Stimulated activated CD4-positive, alpha-beta T cell treated with anti-CD3 and anti-CD28 coated beads, Interleukin-2, amount 100 ng/mL, for 4 hours (primary cell): Measurements from ENCODE around the gene NAALADL2.
"Not testable (repeated sequence)": the region's sequence is repeated elsewhere in the genome, so short reads cannot be mapped to it uniquely, and the experiment has no call there.

ENCODE experiments used
- DNase-seq: peaks from one replicate; pipeline ENCODE4 v3.0.0-alpha.2; 2020; ENCODE audit warnings: low read depth

Gene NAALADL2

DNA sequence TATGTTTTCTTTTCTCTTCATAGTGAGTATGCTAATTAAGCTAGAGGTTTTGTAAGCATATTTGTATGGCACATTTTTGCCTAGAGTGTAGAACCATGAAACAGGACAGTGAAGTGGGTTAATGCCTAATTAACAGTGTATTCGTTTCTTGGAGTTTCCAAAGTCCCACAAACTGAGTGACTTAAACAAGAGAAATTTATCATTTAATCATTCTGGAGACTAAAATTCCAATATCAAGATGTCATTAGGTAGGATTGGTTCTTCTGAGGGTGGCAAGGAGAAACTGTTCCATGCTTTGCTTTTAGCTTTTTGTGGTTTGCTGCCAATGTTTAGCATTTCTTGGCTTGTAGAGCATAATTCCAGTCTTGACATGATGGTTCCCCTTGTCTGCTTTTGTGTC lies 734.2 kb downstream of the NAALADL2 start:
- no peak for DNase-seq

DNA sequence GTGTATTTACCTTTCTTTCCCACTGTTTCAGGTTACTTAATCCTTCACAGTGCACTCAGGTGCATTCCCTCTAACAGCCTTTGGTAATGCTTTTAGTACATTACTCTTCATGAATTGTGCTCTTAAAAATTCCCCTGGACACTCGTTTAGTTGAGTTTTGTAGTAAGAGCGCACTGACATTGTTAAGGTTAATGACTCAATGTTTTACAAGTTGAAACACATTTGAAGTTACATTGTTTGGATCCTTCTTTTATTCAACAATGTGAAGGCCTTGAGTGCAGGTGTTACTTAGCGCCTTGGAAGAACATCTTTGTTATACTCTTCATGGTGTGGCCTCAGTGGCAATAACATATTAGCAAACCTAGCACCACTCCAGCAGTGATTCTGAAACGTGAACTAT lies 739.6 kb downstream of the NAALADL2 start:
- no peak for DNase-seq

DNA sequence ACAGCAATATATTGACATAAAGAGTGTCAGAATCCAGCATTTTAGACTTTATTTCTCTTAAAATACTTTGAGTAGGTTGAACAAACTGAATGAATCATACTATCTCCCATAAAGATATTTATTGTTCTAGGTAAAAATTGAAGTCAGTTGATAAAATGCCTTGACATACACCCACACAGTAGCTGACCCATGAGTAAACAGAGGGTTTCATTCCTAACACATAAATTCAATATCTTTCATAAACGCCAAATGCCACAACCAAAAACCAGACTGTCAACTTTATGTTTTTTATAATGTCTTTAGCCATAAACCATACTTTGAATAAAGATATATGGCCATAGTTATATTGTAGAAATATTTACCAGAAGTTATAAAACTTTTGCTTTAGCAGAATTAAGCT lies 742.4 kb downstream of the NAALADL2 start:
- no peak for DNase-seq

DNA sequence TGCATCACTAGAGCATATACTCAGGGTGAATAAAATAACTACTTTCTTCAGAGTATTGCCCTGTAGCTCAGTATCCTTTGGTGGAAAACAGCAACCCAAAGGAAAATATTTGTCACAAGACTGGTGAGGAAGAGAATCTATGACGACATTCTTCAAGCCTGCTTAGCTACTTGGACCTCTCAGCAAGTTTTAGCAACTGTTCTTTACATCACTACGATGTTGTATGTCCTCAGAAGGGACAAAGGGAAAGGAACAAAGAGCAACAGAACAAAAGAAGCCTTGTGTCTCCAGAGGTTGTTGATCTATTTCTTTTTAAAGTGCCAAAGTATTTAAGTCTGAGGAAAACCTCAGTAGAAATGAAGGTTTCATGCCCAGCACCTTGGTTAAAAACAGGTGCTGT lies 746.7 kb downstream of the NAALADL2 start:
- DNase-seq = no peak

DNA sequence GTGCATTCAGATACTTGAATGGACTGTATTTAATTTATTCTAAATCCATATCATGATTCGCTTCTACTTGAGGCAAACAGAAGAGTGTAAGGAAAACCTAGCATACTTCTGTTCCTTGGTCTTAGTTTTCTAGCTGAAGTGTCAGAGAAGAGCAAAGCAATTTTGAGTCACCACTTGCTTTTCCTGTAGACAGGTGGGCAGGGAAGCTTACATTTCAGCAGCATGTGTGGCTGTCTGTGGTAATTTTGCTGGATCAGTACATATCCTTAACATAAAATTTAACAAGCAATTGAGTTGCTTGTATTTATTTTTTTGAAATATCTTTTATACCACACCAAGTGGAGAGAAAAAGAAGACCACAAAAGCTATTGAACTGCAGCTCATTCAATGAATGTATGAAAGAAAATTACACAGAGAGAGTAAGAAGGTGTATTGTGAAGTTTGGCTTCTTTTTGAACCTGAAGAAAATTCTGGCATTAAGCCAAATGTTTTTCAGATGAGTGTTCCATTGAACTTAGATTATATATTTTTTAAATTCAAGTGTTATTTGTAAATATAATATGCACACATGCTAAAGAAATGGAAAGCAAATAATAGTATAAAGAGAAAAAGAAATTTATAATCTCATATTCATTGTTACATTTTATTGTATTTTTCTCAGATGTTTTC lies 747.6 kb downstream of the NAALADL2 start:
- DNase-seq = no peak

DNA sequence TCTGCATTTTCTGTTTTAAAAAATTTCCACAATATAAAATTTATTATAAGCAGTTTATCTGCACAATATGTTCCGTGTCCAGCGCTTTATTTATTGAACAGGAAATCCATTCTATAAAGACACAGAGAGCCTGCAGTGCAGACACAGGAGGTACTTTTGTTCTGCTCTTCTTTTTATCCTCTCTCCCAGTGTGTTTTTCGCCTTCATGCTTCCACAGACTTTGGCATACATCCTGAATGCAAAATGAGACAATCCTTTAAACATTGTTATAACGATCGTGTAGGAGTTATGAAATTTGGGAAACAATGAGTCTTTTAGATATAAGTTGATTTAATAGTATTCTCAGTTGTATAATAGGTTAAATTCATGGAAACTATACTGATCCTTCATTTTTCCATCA lies 749.2 kb downstream of the NAALADL2 start:
- no peak for DNase-seq

DNA sequence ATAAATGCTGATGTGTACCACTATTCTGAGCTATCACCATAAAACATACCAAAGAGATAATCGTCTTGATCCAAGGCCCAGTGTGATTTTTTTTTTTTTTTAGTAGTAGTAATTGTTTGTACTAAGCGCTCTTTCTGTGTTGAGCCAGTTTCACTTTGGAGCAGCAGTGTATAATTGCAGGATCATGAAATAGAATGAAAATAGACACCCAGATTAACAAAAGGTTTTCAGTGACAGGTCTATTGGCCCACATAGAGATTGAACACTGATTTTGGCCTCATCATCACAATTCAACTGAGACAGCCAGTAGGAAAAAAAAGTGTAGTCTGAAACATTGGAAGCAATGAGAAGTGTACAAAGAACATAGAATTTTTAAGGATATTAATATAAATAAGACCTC lies 749.8 kb downstream of the NAALADL2 start:
- DNase-seq = no peak

DNA sequence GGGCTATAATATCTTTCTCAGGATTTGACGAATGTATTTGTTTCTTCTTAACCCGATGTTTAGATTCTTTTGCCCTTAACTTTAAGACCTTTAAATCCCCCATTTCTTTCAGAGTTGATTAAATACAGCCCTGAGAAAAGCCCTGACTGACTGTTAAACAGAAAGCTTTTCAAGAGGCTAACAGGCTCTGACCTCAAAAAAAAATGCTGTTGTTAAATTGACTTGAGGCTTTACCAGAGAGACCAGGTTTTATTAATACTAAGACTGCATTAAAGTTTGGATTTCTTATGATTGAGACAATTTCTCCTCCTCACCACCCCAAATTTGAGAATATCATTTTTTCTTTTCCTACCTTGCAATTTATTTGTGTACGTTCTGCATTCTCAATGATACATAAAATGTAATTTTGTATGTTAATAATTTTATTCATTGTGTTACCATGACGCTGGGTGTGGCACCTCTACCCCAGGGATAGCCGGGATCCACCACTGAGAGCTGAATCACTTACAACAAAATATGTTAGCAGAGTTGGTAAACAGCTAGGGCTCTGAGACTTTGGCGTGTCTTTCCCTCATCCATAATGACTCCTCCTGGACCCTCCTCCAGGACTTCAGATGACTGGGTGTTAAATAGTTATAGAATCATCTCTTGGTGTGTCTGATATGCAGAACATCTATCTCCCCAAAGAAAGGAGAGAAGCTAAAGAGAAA lies 753.5 kb downstream of the NAALADL2 start:
- DNase-seq = no peak

DNA sequence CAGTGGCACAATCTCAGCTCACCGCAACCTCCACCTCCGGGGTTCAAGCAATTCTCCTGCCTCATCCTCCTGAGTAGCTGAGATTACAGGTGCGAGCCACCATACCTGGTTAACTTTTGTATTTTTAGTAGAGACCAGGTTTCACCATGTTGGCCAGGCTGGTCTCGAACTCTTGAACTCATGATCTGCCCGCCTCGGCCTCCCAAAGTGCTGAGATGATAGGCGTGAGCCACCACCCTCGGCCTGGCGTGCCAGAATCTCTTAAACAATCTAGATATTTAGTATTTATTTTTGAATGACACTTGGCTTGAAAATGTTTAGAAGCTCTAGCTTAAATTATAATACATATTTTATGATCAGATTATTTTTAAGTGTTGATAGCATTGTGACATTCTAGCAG lies 755.0 kb downstream of the NAALADL2 start:
- DNase-seq = not testable (repeated sequence)

DNA sequence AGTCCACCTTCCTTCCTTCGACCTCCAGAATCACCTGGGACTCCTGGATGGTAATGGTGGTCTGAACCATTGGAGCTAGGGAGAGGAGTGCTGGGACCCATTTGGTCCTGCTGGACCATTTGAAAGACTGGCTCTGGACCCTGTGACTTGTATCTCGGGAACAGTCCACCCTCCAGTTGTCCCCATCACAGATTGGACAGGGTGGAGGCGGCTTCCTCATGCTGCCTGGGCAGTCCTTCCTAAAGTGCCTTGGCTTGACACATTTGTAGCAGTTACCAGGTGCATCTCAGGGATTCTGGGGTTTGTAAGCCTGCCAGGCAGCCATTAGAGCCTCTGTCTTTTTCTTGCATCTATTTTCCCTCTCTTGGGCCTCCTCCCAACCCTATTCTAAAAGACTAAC lies 758.1 kb downstream of the NAALADL2 start:
- DNase-seq = no peak

DNA sequence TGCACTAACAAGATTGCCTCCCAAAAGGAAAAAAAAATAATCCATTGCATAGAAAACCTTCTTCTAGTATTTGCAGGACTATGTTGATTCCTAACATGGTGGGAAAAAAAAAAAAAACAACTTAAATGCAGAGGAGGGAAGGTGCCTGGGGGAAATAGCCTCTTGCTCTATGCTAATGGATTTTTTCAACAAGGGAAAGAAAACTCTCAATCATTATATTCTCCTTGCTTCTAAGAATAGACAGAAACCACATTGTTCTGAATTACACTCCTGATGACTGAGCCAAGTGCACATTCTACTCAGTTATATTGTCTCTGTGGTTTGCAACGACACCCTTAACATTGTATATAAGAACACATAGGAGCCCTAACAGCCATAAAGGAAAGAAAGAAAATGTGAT lies 760.2 kb downstream of the NAALADL2 start:
- DNase-seq = no peak

DNA sequence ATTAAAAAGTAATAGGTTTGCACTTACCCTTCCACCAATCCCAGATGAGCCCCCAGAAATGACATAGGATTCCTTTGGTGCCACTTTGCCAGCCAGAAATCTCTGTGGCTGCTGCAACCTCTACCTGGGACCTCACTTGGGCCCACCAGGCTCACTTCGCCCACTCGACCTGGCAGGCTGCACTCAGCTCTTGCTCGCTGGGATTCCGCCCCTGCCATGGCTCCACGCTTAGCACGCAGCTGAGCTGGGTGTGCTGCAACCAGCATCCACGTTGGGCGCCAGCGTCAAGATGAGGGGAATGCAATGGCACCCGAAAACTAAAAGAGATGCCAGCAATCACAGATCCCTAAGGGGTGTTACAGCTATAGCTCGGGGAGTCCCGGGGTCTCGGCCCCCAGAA lies 761.0 kb downstream of the NAALADL2 start:
- DNase-seq = no peak

DNA sequence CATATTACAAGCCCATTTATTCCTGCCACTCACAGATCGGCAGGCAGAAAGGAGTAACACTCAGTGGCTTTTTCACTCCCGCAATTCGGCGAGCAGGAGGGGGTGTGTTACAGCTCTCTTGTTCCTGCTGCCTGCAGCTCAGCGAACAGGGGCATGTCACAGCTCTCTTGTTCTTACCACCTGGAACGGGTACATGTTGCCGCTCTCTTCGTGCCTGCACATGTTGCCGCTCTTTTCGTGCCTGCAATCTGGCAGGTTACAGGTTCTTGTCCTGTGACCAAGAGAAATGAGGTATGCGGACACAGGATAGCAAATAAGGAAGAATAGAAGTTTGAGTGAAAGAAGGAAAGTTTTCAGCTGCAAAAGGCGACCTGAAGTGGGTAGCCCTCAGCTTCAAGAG lies 761.4 kb downstream of the NAALADL2 start:
- no peak for DNase-seq

DNA sequence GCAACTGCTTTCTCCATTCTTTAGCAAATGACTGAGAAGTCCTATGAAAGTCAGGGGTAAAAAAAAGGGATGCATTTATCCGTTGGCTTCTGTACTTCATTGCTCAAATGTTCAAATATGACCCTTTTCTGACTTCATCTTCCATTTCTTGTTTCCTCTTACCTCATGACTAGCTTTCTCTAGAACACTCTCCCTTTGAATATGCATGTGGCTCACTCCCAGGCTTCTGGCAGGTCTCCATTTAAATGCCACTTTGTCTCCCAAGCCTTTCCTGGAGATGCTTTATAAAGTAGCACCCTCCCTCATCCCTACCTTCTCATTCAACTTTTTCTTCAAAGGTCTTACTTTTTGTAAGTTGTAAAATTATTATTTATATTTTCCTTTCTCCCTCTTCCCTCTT lies 781.8 kb downstream of the NAALADL2 start:
- no peak for DNase-seq

DNA sequence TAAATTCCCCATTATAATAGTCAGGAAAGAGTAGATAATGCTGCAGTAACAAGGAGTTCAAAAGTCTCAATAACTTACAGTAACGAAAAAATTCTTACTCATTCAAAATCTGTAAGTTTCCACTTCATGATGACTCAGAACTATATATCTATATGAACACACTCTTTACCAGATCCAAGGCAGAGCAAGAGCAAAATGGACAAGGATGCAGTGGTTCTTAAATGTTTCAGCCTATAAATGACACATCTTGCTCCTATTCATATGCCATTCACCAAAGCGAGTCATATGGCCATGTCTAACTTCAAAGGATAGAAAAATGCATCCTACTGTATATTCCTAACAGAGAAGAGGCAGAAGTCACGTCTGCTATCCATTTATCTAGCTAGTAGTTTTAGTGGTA lies 787.7 kb downstream of the NAALADL2 start:
- no peak for DNase-seq

DNA sequence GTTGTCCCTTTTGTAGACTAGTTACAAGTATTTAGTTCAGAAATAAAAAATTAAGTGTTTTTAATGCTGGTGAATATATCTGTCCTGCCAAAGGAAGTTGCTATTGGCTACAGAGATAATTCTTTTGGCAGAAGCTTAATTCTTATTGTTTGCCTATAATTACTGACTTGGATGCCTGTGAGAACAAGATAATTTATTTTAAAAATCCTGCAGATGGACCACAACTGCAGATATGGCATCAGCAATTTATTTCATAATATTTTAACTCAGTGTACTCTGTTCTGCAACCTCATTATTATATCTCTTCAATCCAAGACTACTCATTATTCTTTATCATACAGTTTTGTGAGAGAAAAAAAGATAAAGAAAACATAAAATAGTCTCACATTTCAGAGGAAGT lies 789.8 kb downstream of the NAALADL2 start:
- no peak for DNase-seq

DNA sequence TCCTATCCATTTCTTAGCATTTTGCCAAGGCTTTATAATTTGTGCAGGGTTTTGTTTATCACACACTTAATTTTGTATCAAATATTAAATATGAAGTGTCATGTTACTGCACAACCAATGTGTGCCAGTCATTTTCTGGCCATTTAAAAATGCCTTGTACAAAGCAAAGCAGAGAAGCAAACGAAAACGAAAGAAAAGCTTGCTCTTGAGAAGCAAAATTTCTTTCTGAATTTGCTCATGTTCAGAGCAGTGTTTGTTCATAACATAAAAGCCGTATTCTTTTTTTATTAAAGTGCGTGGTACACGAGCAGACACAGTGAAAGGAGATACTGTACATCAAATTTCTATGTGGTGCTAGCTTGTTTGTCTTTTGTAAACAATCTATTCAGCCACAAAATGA lies 792.6 kb downstream of the NAALADL2 start:
- no peak for DNase-seq

DNA sequence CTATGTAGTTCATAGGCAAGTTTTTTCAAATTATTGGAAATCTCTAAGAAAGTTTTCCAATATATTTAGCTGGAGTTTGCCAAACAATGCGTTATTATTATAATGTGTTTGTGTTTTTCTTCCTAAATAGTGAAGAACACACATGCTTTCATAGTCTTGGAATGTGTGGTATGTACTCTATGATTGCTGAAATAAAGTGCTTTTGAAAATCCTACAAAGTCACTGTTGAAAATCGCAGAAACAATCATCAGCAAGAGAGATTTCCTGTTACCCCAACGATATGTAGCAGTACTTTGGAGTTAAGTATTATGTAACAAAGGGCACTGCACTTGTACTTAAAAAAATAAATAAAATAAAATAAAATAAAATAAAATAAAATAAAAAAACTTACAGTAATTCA lies 796.2 kb downstream of the NAALADL2 start:
- DNase-seq = no peak

DNA sequence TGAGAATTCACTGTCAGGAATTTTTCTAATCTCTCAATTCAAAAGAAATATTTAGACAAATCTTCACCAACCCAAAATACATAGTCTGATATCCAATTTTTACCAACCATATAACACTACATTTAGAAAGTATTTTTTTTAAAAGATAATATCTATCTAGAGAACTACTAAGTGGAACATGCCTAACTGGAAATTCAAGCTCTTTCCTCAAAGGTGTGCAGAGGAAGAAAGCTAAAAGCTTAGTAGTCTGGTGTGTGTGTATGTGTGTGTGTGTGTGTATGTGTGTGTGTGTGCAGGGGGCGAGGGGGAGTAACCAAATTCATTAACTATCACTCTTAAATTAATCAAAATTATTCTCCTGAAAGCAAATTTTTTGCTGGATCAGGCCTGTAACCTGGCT lies 797.3 kb downstream of the NAALADL2 start:
- no peak for DNase-seq

DNA sequence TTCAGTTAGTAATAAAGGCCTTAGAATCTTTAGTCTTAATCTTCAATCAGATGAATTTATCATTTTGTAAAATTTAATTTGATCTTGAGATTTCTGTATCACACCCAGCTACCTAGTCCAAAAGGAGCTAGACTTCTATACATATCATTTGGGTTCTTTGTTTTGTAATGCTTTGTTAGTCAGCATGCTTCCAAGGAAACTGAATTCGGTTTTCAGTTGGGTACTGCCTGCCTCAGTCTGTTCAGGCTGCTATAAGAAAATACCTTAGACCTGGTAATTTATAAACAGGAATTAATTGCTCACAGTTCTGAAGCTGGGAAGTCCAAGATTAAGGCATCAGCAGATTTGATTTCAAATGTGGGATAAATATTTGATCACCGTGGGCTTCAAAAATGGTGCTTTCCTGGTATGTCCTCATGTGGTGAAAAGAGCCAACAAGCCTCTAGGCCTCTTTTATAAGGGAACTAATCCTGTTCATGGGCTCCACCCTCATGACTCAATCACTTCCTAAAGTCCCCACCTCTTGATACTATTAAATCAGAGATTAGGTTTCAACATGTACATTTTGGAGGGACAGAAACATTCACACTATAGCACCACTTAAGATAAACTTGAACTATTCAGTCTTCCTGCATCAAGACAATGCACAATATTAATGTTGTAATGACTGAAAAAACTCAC lies 800.7 kb downstream of the NAALADL2 start:
- no peak for DNase-seq

DNA sequence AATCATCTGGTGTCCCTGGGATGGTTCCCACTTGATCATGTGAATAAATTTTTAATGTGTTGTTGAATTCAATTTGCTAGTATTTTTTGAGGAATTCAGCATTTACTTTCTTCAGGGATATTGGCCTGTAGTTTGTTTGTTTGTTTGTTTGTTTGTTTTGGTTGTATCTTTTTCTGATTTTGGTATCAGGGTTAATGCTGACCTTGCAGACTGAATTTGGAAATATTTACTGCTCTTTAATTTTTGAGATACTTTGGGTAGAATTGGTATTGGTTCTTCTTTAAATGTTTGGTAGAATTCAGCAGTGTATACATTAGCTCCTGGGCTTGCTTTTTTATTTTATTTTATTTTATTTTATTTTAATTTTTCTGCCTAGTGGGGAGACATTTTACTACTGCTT lies 803.7 kb downstream of the NAALADL2 start:
- no peak for DNase-seq

DNA sequence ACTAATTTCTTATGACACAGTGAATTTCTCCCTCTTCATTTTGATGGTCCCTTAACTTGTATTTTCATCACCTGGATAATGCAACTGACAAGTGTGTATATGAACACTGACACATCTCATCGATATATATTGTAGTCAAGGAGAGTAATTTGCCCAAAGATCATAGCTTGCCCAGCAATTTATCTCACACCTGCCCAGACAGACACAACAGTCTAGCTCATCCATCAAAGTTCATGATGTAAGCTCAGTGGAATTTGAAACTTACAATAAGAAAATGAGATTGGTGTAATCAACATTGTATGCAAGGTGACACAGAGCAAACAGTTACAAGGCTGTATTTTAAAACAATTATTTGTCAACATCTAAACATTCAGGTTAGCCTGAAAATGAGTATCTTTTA lies 805.8 kb downstream of the NAALADL2 start:
- no peak for DNase-seq

DNA sequence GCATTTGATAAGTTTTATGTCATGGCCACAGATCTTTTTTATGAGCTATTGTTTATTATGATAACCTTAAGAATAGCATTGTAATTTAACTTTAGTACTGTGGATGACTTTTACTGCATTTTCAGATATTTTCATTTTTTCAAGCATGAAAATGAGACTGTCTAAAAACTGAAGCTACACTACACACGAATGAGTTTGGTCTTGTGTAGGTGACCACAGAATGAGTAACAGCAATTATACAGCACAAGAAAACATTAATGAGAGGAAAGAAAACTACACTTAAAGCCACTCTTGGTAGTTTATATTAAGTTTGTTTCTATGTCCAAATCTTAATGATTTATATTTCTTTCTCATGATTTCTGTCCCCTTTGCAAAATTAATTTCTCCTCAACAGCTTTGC lies 809.2 kb downstream of the NAALADL2 start:
- DNase-seq = no peak

DNA sequence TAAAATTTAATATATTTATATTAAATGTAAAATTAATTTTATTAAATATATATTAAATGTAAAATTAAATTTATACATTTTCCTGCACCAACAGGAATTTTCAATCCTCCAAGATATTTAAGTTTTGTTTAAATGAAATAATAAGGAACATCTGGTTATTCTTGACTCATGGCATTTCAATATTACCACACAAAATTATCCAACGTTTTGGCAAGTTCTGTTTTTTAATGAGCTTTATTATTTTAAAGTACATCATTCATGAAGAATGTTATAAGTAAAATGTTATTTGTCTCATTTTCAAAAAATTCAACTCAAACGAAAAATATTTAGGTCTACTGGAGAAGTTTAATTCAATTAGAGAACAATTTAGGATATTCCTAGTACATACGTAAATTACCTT lies 811.4 kb downstream of the NAALADL2 start:
- no peak for DNase-seq
